ENCODE measurements around the gene PLXNA4.

DNA sequence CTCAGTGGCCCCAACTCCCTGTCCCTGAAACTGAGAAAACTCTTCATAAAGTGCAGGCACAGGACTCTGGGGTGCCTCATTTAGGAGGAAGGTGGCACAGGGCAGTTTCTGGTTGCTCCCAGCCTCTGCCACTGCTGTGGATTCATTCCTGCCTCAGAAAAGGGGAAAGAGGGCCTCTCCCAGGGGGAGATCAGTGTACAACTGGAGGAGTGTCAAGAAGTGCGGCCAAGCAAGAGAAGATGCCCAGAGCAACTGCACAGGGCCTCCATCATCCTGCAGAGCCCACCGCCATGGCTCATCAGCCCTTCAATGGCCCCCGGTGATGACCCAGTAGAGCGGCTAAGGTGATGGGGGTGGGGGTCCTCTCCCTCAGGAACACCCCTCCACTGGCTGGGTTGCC lies 150.3 kb downstream of the PLXNA4 start:
- TF ChIP-seq, protein P1, sequence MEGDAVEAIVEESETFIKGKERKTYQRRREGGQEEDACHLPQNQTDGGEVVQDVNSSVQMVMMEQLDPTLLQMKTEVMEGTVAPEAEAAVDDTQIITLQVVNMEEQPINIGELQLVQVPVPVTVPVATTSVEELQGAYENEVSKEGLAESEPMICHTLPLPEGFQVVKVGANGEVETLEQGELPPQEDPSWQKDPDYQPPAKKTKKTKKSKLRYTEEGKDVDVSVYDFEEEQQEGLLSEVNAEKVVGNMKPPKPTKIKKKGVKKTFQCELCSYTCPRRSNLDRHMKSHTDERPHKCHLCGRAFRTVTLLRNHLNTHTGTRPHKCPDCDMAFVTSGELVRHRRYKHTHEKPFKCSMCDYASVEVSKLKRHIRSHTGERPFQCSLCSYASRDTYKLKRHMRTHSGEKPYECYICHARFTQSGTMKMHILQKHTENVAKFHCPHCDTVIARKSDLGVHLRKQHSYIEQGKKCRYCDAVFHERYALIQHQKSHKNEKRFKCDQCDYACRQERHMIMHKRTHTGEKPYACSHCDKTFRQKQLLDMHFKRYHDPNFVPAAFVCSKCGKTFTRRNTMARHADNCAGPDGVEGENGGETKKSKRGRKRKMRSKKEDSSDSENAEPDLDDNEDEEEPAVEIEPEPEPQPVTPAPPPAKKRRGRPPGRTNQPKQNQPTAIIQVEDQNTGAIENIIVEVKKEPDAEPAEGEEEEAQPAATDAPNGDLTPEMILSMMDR (IDR thresholded peaks at IDR 0.05) = no peak
- TF ChIP-seq POLR2A (IDR thresholded peaks at IDR 0.05) = no peak

Data from prostate gland (tissue), 2 donors.